ENCODE data around the gene NUDT16L1. TPM values are rescaled to one million over a fixed set of nuclear protein-coding genes. Genes with fewer than 3 reads are reported as not detected.

The NUDT16L1 gene
- total RNA-seq, 1 experiment from 2014 or later, result 32.6 TPM

DNA sequence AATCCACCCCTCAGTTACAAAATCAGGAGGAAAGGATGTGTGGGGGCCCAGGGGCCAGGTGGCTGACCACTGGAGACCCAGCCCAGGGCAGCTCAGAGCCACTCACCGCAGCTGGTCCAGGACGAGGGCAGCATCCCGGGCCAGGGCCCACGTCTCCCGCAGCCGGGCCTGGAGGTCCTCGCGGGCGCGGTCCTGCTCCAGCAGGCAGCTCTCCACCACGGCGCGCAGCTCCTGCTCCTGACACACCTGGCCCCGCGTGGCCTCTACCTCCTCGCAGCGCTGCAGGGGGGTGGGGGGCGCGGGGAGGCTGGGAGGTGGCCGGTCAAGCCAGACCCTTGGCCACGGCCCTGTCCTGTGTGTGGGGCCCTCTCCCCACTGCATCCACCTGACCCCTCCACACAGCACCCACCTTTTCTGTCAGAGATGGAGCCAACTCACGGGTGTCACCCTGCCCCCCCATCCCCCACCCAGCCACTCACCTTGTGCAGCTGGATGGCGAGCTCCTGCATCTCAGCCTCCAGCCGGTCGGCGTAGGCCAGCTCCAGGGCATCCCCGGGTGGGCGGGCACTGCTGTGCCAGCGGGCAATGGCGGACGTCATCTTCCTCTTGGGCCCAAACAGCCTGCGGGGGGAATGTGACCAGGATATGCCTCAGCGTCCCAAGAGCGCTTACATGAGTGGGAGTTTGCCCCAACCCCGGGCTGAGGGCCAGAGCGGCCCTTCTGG, 5.1 kb downstream of the NUDT16L1 start:
- Mint-ChIP-seq H3K4me1 (ENCODE audit: low read depth, unreplicated experiment) (peaks cover 13% of the 10 kb centered on the region), H3K27ac (ENCODE audit: unreplicated experiment) (no peak overlapping the region), H3K27me3 (ENCODE audit: unreplicated experiment) (no peaks in the 10 kb centered on the region), H3K36me3 (ENCODE audit: insufficient read depth, unreplicated experiment) (peaks cover 75% of the 10 kb centered on the region), H3K9me3 (ENCODE audit: low read depth, unreplicated experiment) (no peaks in the 10 kb centered on the region), H3K4me3 (ENCODE audit: low read depth, unreplicated experiment) (no peak overlapping the region)
- intact Hi-C loops (cut with micrococcal nuclease; ENCODE audit: unreplicated experiment), result no loop called here
- no TSS peak for BruUV-seq (replicated peaks)
- CTCF ChIA-PET, result interaction anchor here (0.6 kb wide), 2 partner anchors 235 to 325 kb away, joined by 5 read pairs; no protein-coding TSS in a partner anchor
- DNase-seq, result no peak
- TF ChIP-seq, protein P1, sequence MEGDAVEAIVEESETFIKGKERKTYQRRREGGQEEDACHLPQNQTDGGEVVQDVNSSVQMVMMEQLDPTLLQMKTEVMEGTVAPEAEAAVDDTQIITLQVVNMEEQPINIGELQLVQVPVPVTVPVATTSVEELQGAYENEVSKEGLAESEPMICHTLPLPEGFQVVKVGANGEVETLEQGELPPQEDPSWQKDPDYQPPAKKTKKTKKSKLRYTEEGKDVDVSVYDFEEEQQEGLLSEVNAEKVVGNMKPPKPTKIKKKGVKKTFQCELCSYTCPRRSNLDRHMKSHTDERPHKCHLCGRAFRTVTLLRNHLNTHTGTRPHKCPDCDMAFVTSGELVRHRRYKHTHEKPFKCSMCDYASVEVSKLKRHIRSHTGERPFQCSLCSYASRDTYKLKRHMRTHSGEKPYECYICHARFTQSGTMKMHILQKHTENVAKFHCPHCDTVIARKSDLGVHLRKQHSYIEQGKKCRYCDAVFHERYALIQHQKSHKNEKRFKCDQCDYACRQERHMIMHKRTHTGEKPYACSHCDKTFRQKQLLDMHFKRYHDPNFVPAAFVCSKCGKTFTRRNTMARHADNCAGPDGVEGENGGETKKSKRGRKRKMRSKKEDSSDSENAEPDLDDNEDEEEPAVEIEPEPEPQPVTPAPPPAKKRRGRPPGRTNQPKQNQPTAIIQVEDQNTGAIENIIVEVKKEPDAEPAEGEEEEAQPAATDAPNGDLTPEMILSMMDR (IDR thresholded peaks at IDR 0.05; ENCODE audit: unreplicated experiment), result no peak

DNA sequence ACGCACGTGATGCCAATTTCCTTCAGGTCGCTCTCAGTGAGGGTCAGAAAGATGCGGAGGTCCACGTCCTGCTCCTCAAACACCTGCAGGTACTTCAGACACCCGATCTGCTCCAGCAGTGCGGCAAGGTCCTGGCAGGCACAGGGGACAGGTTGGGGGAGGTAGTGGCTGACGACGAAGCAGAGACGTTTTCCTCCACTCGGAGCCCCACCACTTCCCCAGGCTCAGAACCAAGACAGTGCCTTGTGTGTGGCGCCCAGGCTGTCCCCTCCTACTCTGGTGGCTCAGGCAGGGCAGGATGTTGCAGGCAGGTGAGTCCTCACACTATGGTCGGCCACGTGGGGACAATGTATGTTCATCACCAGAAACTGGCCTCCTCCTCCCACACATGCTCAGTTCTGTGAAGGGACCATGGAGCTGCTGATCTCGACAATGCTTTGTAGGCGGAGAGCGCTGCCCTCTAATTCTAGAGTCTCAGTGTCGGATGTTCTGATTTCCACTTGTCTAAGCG, 5.7 kb downstream of the NUDT16L1 start:
- CTCF ChIA-PET, result interaction anchor here (0.6 kb wide), 2 partner anchors 235 to 324 kb away, joined by 5 read pairs; no protein-coding TSS in a partner anchor
- TF ChIP-seq, protein P1 (IDR thresholded peaks at IDR 0.05; ENCODE audit: unreplicated experiment), result no peak
- peaks cover 69% of the 10 kb centered on the region for H3K36me3 Mint-ChIP-seq (ENCODE audit: insufficient read depth, unreplicated experiment)
- H3K9me3 Mint-ChIP-seq (ENCODE audit: low read depth, unreplicated experiment), result no peaks in the 10 kb centered on the region
- no peaks in the 10 kb centered on the region for H3K27me3 Mint-ChIP-seq (ENCODE audit: unreplicated experiment)
- peak overlapping the region; percentile 39 for H3K27ac Mint-ChIP-seq (ENCODE audit: unreplicated experiment)
- peaks cover 13% of the 10 kb centered on the region for H3K4me1 Mint-ChIP-seq (ENCODE audit: low read depth, unreplicated experiment)
- intact Hi-C loops (cut with micrococcal nuclease; ENCODE audit: unreplicated experiment), result no loop called here
- BruUV-seq (replicated peaks), result no TSS peak
- DNase-seq, result no peak
- no peak overlapping the region for H3K4me3 Mint-ChIP-seq (ENCODE audit: low read depth, unreplicated experiment)

DNA sequence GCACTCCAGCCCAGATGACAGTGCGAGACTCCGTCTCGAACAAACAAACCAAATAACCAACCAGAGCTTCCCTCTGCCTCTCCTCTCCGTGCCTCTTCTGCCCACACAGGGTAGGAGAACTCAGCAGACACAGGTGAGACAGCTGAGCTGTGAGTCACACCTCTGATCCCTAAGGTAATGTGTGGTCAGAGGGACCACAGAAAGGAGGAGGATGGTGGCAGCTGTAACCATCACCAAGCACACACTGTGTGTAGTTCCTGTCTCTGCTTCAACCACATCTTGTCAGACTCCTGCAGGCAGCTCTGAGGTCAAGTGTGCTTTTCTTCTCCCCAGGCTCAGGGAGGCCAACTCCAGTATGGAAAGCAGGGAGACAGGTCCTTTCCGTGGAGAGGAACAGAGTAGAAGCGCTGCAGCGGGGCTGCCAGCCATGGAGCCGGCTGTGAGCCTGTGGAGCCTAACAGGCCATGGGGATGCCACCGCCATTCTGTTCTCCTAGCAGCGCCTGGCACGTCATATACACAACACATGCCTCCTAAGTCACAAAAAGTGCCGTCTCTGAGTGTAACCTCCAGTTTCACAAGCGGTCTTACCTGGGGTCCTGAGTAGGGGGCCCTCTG, 7.1 kb downstream of the NUDT16L1 start:
- Mint-ChIP-seq H3K36me3 (ENCODE audit: insufficient read depth, unreplicated experiment) (peaks cover 55% of the 10 kb centered on the region), H3K9me3 (ENCODE audit: low read depth, unreplicated experiment) (no peaks in the 10 kb centered on the region), H3K4me1 (ENCODE audit: low read depth, unreplicated experiment) (peaks cover 13% of the 10 kb centered on the region), H3K27ac (ENCODE audit: unreplicated experiment) (no peak overlapping the region), H3K27me3 (ENCODE audit: unreplicated experiment) (no peaks in the 10 kb centered on the region), H3K4me3 (ENCODE audit: low read depth, unreplicated experiment) (no peak overlapping the region)
- DNase-seq, result no peak
- intact Hi-C loops (cut with micrococcal nuclease; ENCODE audit: unreplicated experiment), result no loop called here
- TF ChIP-seq, protein P1 (IDR thresholded peaks at IDR 0.05; ENCODE audit: unreplicated experiment), result no peak
- no TSS peak for BruUV-seq (replicated peaks)
- CTCF ChIA-PET, result no interaction called here

DNA sequence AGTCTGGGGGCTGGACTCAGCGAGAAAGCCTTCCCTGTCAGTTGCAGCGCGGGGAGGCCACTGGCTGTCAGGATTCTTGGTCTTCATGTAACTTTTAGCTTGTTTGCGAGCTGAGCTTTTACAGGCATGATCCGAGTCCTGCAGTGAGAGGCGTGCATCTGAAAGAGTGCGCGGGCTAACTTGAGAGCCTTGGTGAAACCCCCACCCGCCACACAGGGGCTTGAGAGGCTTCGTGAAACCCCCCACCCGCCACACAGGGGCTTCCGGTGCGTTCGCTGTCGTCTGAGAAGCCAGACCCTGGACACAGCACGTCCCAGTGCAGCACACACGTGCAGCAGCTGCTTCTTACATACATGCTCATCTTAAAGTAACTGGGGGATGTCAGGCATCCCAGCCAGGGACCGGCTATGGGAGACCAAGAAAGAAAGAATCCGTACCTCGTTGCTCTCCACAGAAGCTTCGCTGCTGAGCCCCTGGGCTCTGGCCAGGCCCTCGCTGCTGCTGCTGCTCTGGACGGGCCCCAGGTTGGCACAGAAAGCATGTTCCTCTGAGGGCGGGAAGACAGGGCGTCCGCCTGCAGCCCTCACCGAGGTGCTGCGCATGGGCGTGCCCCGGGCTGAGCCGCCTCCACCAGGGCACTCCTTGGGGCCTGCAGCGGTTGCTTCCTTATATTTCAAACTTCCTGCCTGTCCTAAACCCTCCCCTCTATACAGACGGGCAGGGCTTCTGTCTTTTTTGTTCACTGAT, 7.8 kb downstream of the NUDT16L1 start:
- no TSS peak for BruUV-seq (replicated peaks)
- peaks cover 13% of the 10 kb centered on the region for H3K4me1 Mint-ChIP-seq (ENCODE audit: low read depth, unreplicated experiment)
- H3K27me3 Mint-ChIP-seq (ENCODE audit: unreplicated experiment), result no peaks in the 10 kb centered on the region
- no peaks in the 10 kb centered on the region for H3K9me3 Mint-ChIP-seq (ENCODE audit: low read depth, unreplicated experiment)
- H3K36me3 Mint-ChIP-seq (ENCODE audit: insufficient read depth, unreplicated experiment), result peaks cover 48% of the 10 kb centered on the region
- H3K27ac Mint-ChIP-seq (ENCODE audit: unreplicated experiment), result no peak overlapping the region
- no peak for DNase-seq
- TF ChIP-seq, protein P1 (IDR thresholded peaks at IDR 0.05; ENCODE audit: unreplicated experiment), result no peak
- no peak overlapping the region for H3K4me3 Mint-ChIP-seq (ENCODE audit: low read depth, unreplicated experiment)
- CTCF ChIA-PET, result interaction anchor here (1.1 kb wide), 1 partner anchor 7 kb away, joined by 3 read pairs; no protein-coding TSS in a partner anchor
- intact Hi-C loops (cut with micrococcal nuclease; ENCODE audit: unreplicated experiment), result no loop called here

All from Calu3 (cell line).